Keratinocyte (primary cell): ENCODE results near the gene LEP. TPM values are rescaled to one million over a fixed set of nuclear protein-coding genes. Genes with fewer than 3 reads are reported as not detected.

ENCODE experiments used
- DNase-seq: peaks from one replicate; pipeline ENCODE4 v3.0.0-alpha.2; 2011; ENCODE audit warnings: low read depth, missing footprints, low spot score
- FAIRE-seq: peaks from 2 replicates; lab custom pipeline; 2011; peaks lifted over from hg19 to GRCh38; lab: Jason Lieb, UNC
- H2AFZ ChIP-seq: 2 replicates; pipeline ENCODE4 v1.6.0; 2012; ENCODE audit warnings: low read length, control low read depth, inconsistent platforms; ENCODE audit not compliant: control insufficient read depth
- H3K27ac ChIP-seq: 2 replicates; pipeline ENCODE4 v1.5.1; 2011; ENCODE audit warnings: low read length; ENCODE audit not compliant: control insufficient read depth, insufficient read depth
- H3K27me3 ChIP-seq: 3 replicates; pipeline ENCODE4 v1.6.0; 2011; ENCODE audit warnings: low read length; ENCODE audit not compliant: control insufficient read depth, insufficient read depth; ENCODE audit errors: extremely low read depth
- H3K36me3 ChIP-seq, 2 experiments: 2 replicates in 1 of 2; 3 replicates in 1 of 2; pipeline ENCODE4 v1.5.1; 2011; ENCODE audit warnings: low read length in 2 of 2, mild to moderate bottlenecking in 1 of 2; ENCODE audit not compliant: control insufficient read depth in 2 of 2, insufficient read depth in 2 of 2; ENCODE audit errors: extremely low read depth in 1 of 2
- H3K4me1 ChIP-seq: 3 replicates; pipeline ENCODE4 v1.5.1; 2011; ENCODE audit warnings: low read length; ENCODE audit not compliant: control insufficient read depth, insufficient read depth; ENCODE audit errors: extremely low read depth
- H3K4me2 ChIP-seq: 3 replicates; pipeline ENCODE4 v1.6.0; 2011; ENCODE audit warnings: low read depth, low read length; ENCODE audit not compliant: control insufficient read depth, insufficient read depth; ENCODE audit errors: extremely low read depth
- H3K4me3 ChIP-seq, 3 experiments: fragments of 200-600 bp in 1 of 3; sonication (generic) in 1 of 3; 2 replicates in 2 of 3; 3 replicates in 1 of 3; pipeline ENCODE4 v1.5.1; 2011 to 2016; ENCODE audit warnings: low read length in 3 of 3, mild to moderate bottlenecking in 3 of 3, control low read depth in 2 of 3, inconsistent platforms in 1 of 3, low read depth in 1 of 3, mixed read lengths in 1 of 3, mixed run types in 1 of 3, moderate library complexity in 1 of 3; ENCODE audit not compliant: control insufficient read depth in 2 of 3, insufficient read depth in 2 of 3; ENCODE audit errors: extremely low read depth in 1 of 3
- H3K79me2 ChIP-seq: 2 replicates; pipeline ENCODE4 v1.6.0; 2012; ENCODE audit warnings: low read length; ENCODE audit not compliant: control insufficient read depth, insufficient read depth
- H3K9ac ChIP-seq: 3 replicates; pipeline ENCODE4 v1.6.0; 2011; ENCODE audit warnings: low read length; ENCODE audit not compliant: control insufficient read depth, insufficient read depth; ENCODE audit errors: extremely low read depth
- H3K9me1 ChIP-seq: 3 replicates; pipeline ENCODE4 v1.6.0; 2011; ENCODE audit warnings: low read length; ENCODE audit not compliant: control insufficient read depth, insufficient read depth; ENCODE audit errors: extremely low read depth
- H3K9me3 ChIP-seq: 2 replicates; pipeline ENCODE4 v1.5.1; 2012; ENCODE audit warnings: low read depth, low read length; ENCODE audit not compliant: control insufficient read depth
- H4K20me1 ChIP-seq: 3 replicates; pipeline ENCODE4 v1.6.0; 2011; ENCODE audit warnings: low read length; ENCODE audit not compliant: control insufficient read depth, insufficient read depth; ENCODE audit errors: extremely low read depth
- CTCF ChIP-seq, 3 experiments: IDR thresholded peaks in 1 of 3; conservative IDR thresholded peaks in 1 of 3; optimal IDR thresholded peaks in 1 of 3; 2 replicates in 2 of 3; 3 replicates in 1 of 3; pipeline versions ENCODE3 to v1.5.1; 2011; ENCODE audit warnings: low read length in 3 of 3, mild to moderate bottlenecking in 3 of 3, moderate library complexity in 2 of 3, control low read depth in 1 of 3, inconsistent platforms in 1 of 3; ENCODE audit not compliant: insufficient read depth in 2 of 3; ENCODE audit errors: extremely low read depth in 1 of 3
- EZH2 ChIP-seq: IDR thresholded peaks from one replicate; pipeline ENCODE4 v1.6.1; 2012; ENCODE audit warnings: inconsistent platforms, mild to moderate bottlenecking, low read length, moderate library complexity
- dilution Hi-C: fragments of 300-500 bp; cut with MboI; formaldehyde crosslinking; loops from one replicate; pipeline ENCODE4 v1.7.0; 2020; ENCODE audit warnings: low sequenced_read_pairs; ENCODE audit not compliant: extremely low pct_ligation_motif_present
- polyA plus RNA-seq, 5 experiments: library from polyadenylated mRNA; depleted of rRNA in 3 of 5; stranded (reverse) in 3 of 5; stranded (forward) in 1 of 5; unstranded in 1 of 5; fragments of >200 nt; gene quantifications; 1 replicate in 1 of 5; 2 replicates in 3 of 5; 3 replicates in 1 of 5; pipeline versions ENCODE4 v1.2.1 to v1.2.3, GENCODE V29; 2011 to 2012; ENCODE audit warnings: missing spikeins in 2 of 5, low read depth in 1 of 5, low replicate concordance in 1 of 5

LEP gene
- polyA plus RNA-seq, 1 donor (not counting 4 experiments of a cell fraction or from before 2014, with no cell fraction given) = 0.10 TPM

GRCh38 chr7:128262273-128263028 is 21.4 kb downstream of the LEP start:
- Histone ChIP-seq H3K9me1 (no peaks in the 10 kb centered on the region), H2AFZ (no peak overlapping the region), H3K4me3 (no peak overlapping the region), H3K9ac (no peak overlapping the region), H3K36me3 (no peaks in the 10 kb centered on the region), H3K79me2 (no peaks in the 10 kb centered on the region), H3K4me2 (no peak overlapping the region), H3K4me1 (peaks cover 46% of the 10 kb centered on the region), H3K27me3 (no peaks in the 10 kb centered on the region), H3K27ac (no peak overlapping the region), H3K9me3 (no peaks in the 10 kb centered on the region), H4K20me1 (no peaks in the 10 kb centered on the region)
- dilution Hi-C loops = no loop called here
- FAIRE-seq (no peak), DNase-seq (no peak)
- TF ChIP-seq CTCF (optimal IDR thresholded peaks at IDR 0.05 in 1 of 3, IDR thresholded peaks at IDR 0.05 in 1 of 3, conservative IDR thresholded peaks at IDR 0.05 in 1 of 3; ENCODE audit: extremely low read depth in 1 of 3, insufficient read depth in 2 of 3, low read length in 3 of 3) = no peak
- no peak for TF ChIP-seq EZH2

GRCh38 chr7:128263420-128263819 is 22.3 kb downstream of the LEP start:
- Histone ChIP-seq H4K20me1 (no peaks in the 10 kb centered on the region), H3K79me2 (no peaks in the 10 kb centered on the region), H3K27ac (no peak overlapping the region), H3K9me1 (no peaks in the 10 kb centered on the region), H3K4me3 (no peak overlapping the region), H3K27me3 (no peaks in the 10 kb centered on the region), H2AFZ (no peak overlapping the region), H3K9me3 (no peaks in the 10 kb centered on the region), H3K4me1 (peaks cover 46% of the 10 kb centered on the region), H3K4me2 (no peak overlapping the region), H3K9ac (no peak overlapping the region), H3K36me3 (no peaks in the 10 kb centered on the region)
- TF ChIP-seq CTCF (optimal IDR thresholded peaks at IDR 0.05 in 1 of 3, IDR thresholded peaks at IDR 0.05 in 1 of 3, conservative IDR thresholded peaks at IDR 0.05 in 1 of 3; ENCODE audit: extremely low read depth in 1 of 3, insufficient read depth in 2 of 3, low read length in 3 of 3) (no peak), EZH2 (no peak)
- FAIRE-seq = no peak
- no peak for DNase-seq
- dilution Hi-C loops = no loop called here
